ENCODE data around the gene R3HDM2.

DNA sequence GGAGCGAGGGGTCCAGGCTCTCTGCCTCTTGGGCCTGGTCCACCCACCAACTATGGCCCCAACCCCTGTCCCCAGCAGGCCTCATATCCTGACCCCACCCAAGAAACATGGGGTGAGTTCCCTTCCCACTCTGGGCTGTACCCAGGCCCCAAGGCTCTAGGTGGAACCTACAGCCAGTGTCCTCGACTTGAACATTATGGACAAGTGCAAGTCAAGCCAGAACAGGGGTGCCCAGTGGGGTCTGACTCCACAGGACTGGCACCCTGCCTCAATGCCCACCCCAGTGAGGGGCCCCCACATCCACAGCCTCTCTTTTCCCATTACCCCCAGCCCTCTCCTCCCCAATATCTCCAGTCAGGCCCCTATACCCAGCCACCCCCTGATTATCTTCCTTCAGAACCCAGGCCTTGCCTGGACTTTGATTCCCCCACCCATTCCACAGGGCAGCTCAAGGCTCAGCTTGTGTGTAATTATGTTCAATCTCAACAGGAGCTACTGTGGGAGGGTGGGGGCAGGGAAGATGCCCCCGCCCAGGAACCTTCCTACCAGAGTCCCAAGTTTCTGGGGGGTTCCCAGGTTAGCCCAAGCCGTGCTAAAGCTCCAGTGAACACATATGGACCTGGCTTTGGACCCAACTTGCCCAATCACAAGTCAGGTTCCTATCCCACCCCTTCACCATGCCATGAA lies 40.3 kb upstream of the R3HDM2 start:
- TF ChIP-seq, protein P1, sequence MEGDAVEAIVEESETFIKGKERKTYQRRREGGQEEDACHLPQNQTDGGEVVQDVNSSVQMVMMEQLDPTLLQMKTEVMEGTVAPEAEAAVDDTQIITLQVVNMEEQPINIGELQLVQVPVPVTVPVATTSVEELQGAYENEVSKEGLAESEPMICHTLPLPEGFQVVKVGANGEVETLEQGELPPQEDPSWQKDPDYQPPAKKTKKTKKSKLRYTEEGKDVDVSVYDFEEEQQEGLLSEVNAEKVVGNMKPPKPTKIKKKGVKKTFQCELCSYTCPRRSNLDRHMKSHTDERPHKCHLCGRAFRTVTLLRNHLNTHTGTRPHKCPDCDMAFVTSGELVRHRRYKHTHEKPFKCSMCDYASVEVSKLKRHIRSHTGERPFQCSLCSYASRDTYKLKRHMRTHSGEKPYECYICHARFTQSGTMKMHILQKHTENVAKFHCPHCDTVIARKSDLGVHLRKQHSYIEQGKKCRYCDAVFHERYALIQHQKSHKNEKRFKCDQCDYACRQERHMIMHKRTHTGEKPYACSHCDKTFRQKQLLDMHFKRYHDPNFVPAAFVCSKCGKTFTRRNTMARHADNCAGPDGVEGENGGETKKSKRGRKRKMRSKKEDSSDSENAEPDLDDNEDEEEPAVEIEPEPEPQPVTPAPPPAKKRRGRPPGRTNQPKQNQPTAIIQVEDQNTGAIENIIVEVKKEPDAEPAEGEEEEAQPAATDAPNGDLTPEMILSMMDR (IDR thresholded peaks at IDR 0.05; ENCODE audit: low read length): no peak
- TF ChIP-seq EZH2 (IDR thresholded peaks at IDR 0.05; ENCODE audit: borderline replicate concordance, low read length): no peak

Data from OCI-LY1 (cell line).